ENCODE data around the gene NKD1.

The NKD1 gene

DNA sequence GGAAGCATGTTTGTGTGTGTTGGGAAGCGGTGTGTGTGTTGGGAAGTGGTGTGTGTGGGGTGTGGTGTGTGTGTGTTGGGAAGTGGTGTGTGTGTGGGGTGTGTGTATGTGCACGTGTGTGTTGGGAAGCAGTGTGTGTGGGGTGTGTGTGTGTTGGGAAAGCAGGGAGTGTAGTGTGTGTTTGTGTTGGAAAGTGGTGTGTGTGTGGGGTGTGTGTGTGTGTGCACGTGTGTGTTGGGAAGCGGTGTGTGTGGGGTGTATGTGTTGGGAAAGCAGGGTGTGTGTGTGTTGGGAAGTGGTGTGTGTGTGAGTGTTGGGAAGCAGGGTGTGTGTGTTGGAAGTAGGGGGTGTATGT is 144.4 kb downstream of the NKD1 start:
- ATAC-seq = no peak
- H3K36me3 Mint-ChIP-seq (ENCODE audit: low read depth) = peaks cover 3% of the 10 kb centered on the region
- peaks cover 7% of the 10 kb centered on the region for H3K27me3 Mint-ChIP-seq
- H3K4me3 Mint-ChIP-seq = peak overlapping the region; percentile 56
- no peaks in the 10 kb centered on the region for H3K9me3 Mint-ChIP-seq
- H3K27ac Mint-ChIP-seq = peak overlapping the region; percentile 37
- DNase-seq = no peak
- H3K4me1 Mint-ChIP-seq = peaks cover 60% of the 10 kb centered on the region

DNA sequence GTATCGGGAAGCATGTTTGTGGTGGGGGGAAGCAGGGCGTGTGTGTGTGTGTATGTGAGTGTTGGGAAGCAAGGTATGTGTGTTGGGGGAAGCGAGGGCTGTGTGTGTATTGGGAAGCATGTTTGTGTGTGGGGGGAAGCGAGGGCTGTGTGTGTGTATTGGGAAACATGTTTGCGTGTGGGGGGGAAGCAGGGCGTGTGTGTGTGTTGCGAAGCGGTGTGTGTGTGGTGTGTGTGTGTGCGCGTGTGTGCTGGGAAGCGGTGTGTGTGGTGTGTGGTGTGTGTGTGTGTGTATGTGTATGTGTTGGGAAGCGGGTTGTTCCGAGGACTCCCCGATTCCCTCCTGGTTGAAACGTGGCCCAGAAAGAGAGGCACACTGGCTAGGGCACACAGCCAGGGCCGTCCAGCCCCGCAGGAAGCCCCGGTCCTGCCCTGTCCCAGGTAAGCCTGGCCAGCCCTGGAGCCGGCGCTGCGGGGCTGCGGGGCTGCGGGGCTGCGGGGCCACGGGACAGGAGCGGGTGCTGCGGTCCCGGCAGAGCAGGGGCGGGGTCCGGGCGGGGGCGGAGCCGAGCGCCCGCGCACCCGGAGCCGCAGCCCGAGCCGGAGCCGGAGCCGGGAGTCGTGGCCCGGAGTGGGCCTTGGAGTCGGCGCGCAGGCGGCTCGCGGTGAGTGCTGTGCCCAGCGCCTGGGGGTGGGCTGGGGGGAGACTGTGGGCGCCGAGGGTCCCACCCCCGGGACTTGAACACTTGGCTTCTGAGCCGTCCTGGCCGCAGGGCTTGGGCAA is 145.0 kb downstream of the NKD1 start, which contains the start of gene NOD2:
NOD2 (plus strand) TSS at position 608 of the 783 bp plus-strand sequence. CDS start 5,890 bp downstream, outside the sequence.
- peaks cover 7% of the 10 kb centered on the region for H3K27me3 Mint-ChIP-seq
- peak within 1 kb of the TSS; percentile 69 for H3K4me3 Mint-ChIP-seq
- H3K36me3 Mint-ChIP-seq (ENCODE audit: low read depth) = peaks cover 3% of the 10 kb centered on the region
- H3K27ac Mint-ChIP-seq = peak within 1 kb of the TSS; percentile 67
- DNase-seq (peak; percentile 30), ATAC-seq (no peak)
- no peaks in the 10 kb centered on the region for H3K9me3 Mint-ChIP-seq
- peaks cover 65% of the 10 kb centered on the region for H3K4me1 Mint-ChIP-seq

DNA sequence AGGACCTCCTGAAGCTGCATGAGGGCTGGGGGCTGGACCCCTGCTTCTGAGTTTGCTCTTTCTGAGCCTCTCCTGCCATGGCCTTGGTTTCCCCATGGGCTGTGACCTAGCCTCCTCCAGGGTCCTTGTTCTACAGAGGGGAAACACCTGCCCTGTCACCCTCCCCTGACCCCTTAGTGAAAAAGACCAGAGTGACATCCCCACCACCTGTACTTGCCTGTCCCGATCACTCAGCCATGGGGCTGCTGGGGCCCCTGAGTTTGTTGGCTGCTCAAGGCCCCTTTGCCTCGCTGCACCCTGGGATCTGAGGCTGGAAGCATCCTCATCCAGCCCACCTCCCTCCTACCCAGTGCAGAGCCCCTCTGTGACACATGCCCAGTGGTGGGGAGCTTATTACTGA is 146.0 kb downstream of the NKD1 start:
- ATAC-seq = no peak
- peaks cover 72% of the 10 kb centered on the region for H3K4me1 Mint-ChIP-seq

DNA sequence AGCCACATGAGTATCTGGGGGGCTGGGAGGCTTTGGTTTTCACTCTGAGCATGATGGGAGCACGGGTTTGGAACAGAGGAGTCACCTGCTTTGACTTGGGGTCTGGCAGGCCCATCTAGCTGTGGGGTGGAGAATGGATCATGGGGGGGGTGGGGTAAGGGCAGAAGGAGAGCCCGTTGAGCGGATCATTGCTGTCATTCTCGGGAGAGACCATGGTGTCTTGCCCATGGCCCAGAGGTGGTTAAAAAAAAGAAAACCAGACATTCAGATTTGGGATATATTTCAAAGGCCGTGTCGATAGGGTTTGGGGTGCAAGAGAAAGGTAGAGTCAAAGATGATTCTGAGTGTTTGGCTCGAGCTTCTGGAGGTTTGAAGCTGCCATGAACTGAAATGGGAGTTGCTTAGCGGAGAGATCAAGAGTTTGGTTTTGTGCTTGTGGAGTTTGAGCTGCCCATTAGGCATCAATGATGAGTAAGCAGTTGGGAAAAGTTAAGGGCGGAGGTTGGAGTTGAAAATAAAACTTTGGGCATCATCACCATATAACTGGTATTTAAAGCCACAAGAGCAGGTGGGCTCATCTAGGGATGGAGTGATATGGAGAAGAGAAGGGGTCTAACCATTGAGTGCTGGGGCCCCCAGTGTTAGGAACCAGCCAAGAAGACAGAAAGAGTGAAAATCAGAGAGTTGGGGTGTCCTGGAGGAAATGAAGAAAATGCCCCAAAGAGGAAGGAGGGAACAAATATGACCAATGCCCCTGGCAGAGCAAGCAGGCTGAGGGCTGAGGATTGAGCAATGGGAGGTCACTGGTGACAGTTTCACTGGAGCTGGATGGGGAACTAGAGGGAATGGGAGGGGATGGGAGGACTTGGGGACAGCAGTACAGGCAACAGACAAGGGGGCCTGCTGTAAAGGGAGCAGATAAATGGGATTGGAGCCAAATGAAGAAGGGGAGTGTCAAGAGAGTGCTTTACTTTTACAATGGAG is 147.1 kb downstream of the NKD1 start:
- Mint-ChIP-seq H3K27me3 (peaks cover 7% of the 10 kb centered on the region), H3K4me3 (peak overlapping the region; percentile 69), H3K27ac (peak overlapping the region; percentile 3), H3K36me3 (ENCODE audit: low read depth) (peaks cover 7% of the 10 kb centered on the region), H3K9me3 (no peaks in the 10 kb centered on the region), H3K4me1 (peaks cover 78% of the 10 kb centered on the region)
- no peak for ATAC-seq
- DNase-seq = no peak

More for the DNA sequence above, 146.0 kb downstream of the NKD1 start:
- peak overlapping the region; percentile 67 for H3K27ac Mint-ChIP-seq
- H3K36me3 Mint-ChIP-seq (ENCODE audit: low read depth) = peaks cover 3% of the 10 kb centered on the region
- H3K27me3 Mint-ChIP-seq = peaks cover 7% of the 10 kb centered on the region
- no peaks in the 10 kb centered on the region for H3K9me3 Mint-ChIP-seq
- DNase-seq = no peak
- peak overlapping the region; percentile 69 for H3K4me3 Mint-ChIP-seq

DNA sequence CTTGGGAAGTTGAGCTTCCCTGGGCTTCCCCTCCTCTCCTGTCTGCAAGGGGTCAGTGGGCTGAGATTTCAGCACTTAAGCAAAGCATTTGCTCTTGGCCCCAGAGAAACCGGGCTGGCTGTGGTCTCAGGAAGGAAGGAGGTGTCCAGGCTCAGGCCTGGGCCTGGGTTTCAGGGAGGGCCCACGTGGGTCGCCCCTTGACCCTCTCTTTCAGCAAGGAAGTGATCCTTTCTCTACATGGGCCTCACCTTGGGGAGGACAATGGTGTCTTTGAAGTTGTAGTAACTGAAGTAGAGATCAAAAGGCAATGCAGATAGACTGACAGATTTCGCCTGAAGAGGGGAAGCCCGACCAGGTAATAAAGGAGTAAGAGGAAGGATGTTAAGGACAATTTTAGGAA is 147.9 kb downstream of the NKD1 start:
- no peak for DNase-seq
- ATAC-seq = no peak

DNA sequence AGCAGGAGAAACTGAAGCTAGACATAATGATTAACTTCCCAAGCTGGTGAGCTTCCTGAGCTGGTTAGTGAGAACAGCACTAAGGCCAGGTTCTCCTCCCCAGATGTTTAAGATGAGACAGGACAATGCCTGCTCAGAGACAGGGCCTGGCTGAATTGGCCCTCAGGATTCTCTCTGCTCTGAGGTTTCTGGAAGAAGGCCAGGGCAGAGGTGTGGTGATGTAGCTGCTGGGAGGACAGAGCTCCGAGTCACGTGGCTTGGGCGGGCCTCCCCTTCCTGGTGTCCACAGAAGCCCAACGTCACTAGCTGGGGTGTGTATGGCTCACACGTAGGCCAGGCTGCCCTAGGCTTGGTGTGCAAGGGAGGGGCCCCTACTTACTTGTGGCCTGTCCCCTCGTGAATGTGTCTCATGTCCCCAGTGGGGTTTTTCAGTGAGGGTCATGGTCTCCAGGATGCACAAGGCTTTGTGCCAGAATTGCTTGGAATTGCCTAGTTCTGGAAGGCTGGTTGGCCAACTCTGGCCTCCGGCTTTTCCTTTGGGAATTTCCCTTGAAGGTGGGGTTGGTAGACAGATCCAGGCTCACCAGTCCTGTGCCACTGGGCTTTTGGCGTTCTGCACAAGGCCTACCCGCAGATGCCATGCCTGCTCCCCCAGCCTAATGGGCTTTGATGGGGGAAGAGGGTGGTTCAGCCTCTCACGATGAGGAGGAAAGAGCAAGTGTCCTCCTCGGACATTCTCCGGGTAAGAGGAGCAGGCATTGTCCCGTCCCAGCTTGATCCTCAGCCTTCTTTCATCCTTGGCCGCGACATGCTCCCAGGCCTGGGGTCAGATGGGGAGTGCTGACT is 148.6 kb downstream of the NKD1 start:
- Mint-ChIP-seq H3K36me3 (ENCODE audit: low read depth) (peaks cover 9% of the 10 kb centered on the region), H3K4me3 (peak overlapping the region; percentile 9), H3K9me3 (no peaks in the 10 kb centered on the region), H3K27me3 (peaks cover 7% of the 10 kb centered on the region), H3K4me1 (peaks cover 85% of the 10 kb centered on the region), H3K27ac (peak overlapping the region; percentile 83)
- ATAC-seq = peak; percentile 13
- DNase-seq = peak; percentile 67

More for the DNA sequence above, 147.9 kb downstream of the NKD1 start:
- H3K27me3 Mint-ChIP-seq = peaks cover 7% of the 10 kb centered on the region
- peak overlapping the region; percentile 9 for H3K4me3 Mint-ChIP-seq
- peak overlapping the region; percentile 83 for H3K27ac Mint-ChIP-seq
- peaks cover 9% of the 10 kb centered on the region for H3K36me3 Mint-ChIP-seq (ENCODE audit: low read depth)
- H3K4me1 Mint-ChIP-seq = peaks cover 81% of the 10 kb centered on the region
- H3K9me3 Mint-ChIP-seq = no peaks in the 10 kb centered on the region

DNA sequence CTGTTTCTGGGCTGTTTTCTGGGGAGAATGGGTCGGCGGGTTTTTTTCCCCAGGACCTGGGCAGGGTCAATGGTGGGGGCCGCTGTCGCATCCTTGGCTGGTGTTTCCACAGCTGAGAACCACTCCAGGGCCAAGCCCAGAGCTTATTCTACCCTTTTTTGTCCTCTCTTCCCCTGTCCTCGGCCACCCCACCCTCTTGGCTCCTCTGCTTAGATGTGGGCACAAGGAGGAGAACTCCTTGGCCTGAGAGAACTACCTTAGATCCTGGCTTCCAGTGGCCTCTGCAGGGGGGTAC is 149.2 kb downstream of the NKD1 start:
- Mint-ChIP-seq H3K9me3 (no peaks in the 10 kb centered on the region), H3K27me3 (peaks cover 7% of the 10 kb centered on the region), H3K36me3 (ENCODE audit: low read depth) (peaks cover 9% of the 10 kb centered on the region), H3K4me1 (peaks cover 85% of the 10 kb centered on the region), H3K4me3 (peak overlapping the region; percentile 73), H3K27ac (peak overlapping the region; percentile 83)
- DNase-seq (no peak), ATAC-seq (no peak)

DNA sequence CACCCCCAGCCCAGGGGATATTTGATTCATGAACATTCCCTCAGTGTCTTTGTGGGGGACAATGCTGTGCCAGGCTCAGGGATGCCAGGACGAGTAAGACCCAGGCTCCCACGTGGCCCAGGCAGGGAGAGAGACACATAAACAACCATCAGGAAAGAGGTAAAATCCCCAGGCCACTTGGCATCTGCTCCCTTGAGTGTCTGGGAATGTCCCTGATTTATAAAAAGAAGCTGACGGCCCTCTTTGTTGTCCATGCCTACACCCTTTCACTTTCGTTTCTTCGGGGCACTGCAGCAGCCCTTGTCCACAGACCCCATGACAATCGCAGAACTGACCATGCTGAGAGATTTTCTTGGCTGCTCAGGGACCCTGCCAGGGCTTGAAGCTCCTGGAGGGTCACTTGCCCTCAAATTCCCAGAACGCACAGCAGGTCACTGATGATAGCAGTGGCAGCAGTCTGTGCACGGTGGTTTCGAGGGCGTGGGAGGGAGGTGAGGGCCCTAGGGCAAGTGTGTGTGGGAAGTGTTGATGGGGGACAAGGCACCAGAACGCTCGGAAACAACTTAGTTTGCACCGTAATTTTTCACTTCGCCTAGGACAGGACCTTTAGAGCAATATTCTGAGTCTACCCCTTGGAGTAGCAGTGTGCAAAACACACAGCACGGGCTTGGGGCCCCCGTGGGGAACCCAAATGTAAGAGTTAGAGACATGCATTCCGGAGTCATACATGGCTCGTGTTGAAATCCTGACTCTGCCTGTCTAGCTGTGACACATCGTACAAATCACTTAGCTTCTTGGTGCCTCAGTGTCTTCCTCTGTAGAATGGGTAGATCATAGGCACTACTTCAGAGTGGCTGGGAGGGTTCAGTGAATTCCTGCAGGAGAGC is 149.9 kb downstream of the NKD1 start:
- H3K9me3 Mint-ChIP-seq = no peaks in the 10 kb centered on the region
- H3K36me3 Mint-ChIP-seq (ENCODE audit: low read depth) = peaks cover 11% of the 10 kb centered on the region
- peak; percentile 65 for ATAC-seq
- peak overlapping the region; percentile 83 for H3K27ac Mint-ChIP-seq
- DNase-seq = peak; percentile 67
- peak overlapping the region; percentile 73 for H3K4me3 Mint-ChIP-seq
- H3K4me1 Mint-ChIP-seq = peaks cover 84% of the 10 kb centered on the region
- H3K27me3 Mint-ChIP-seq = peaks cover 7% of the 10 kb centered on the region
